Progenitor cell of endocrine pancreas (in vitro differentiated cells): ENCODE data around the gene GFRA1. TPM values are rescaled to one million over a fixed set of nuclear protein-coding genes. Genes with fewer than 3 reads are reported as not detected.

Experiments used
- DNase-seq: peaks from one replicate; pipeline ENCODE4 v3.0.0; 2021; ENCODE audit warnings: low spot score; ENCODE audit not compliant: unreplicated experiment
- H3K27ac Mint-ChIP-seq: 2 replicates; pipeline ENCODE4 v1.8.0; 2021; ENCODE audit warnings: mild to moderate bottlenecking, moderate library complexity, mixed read lengths
- H3K27me3 Mint-ChIP-seq: 2 replicates; pipeline ENCODE4 v1.8.0; 2021; ENCODE audit warnings: mixed read lengths
- H3K36me3 Mint-ChIP-seq: 2 replicates; pipeline ENCODE4 v1.8.0; 2022; ENCODE audit warnings: mixed read lengths; ENCODE audit not compliant: insufficient read depth
- H3K4me1 Mint-ChIP-seq: 2 replicates; pipeline ENCODE4 v1.8.0; 2021; ENCODE audit warnings: low read depth, mixed read lengths
- H3K4me3 Mint-ChIP-seq: 2 replicates; pipeline ENCODE4 v1.8.0; 2021; ENCODE audit warnings: low read depth, mild to moderate bottlenecking, moderate library complexity, mixed read lengths
- H3K9me3 Mint-ChIP-seq: 2 replicates; pipeline ENCODE4 v1.8.0; 2021; ENCODE audit warnings: low read depth, mixed read lengths
- CTCF ChIP-seq: fragments of 200-600 bp; sonication (generic); IDR thresholded peaks from one replicate; pipeline ENCODE4 v1.5.0; 2021; ENCODE audit warnings: antibody characterized with exemption, mild to moderate bottlenecking; ENCODE audit not compliant: unreplicated experiment
- total RNA-seq: library from RNA; stranded (reverse); gene quantifications from 2 replicates; pipeline ENCODE4 v1.2.1, GENCODE V29; 2021

GFRA1 gene
- total RNA-seq, 1 donor from 2014 or later: 8.7 TPM

- Mint-ChIP-seq H3K4me1 (peaks cover 11% of the 10 kb centered on the region), H3K9me3 (no peaks in the 10 kb centered on the region), H3K27ac (no peak overlapping the region), H3K27me3 (peaks cover 2% of the 10 kb centered on the region), H3K4me3 (no peak overlapping the region), H3K36me3 (no peaks in the 10 kb centered on the region)
- TF ChIP-seq CTCF: no peak
- DNase-seq: no peak
Measured at GRCh38 chr10:116241085-116241484, 31.9 kb downstream of the GFRA1 start.

- H3K27ac Mint-ChIP-seq: no peak overlapping the region
Measured at GRCh38 chr10:116240157-116240950, 32.7 kb downstream of the GFRA1 start.

GRCh38 chr10:116239229-116239628 is 33.8 kb downstream of the GFRA1 start:
- peaks cover 4% of the 10 kb centered on the region for H3K27me3 Mint-ChIP-seq
- H3K4me1 Mint-ChIP-seq: peaks cover 11% of the 10 kb centered on the region
- peaks cover 3% of the 10 kb centered on the region for H3K9me3 Mint-ChIP-seq
- no peak for TF ChIP-seq CTCF
- no peak overlapping the region for H3K4me3 Mint-ChIP-seq
- H3K36me3 Mint-ChIP-seq: no peaks in the 10 kb centered on the region
- no peak for DNase-seq
- H3K27ac Mint-ChIP-seq: no peak overlapping the region

More at GRCh38 chr10:116240157-116240950, 32.7 kb downstream of the GFRA1 start:
- H3K4me3 Mint-ChIP-seq: no peak overlapping the region
- no peaks in the 10 kb centered on the region for H3K36me3 Mint-ChIP-seq
- peaks cover under 1% of the 10 kb centered on the region for H3K9me3 Mint-ChIP-seq
- no peak for TF ChIP-seq CTCF
- peaks cover 11% of the 10 kb centered on the region for H3K4me1 Mint-ChIP-seq
- DNase-seq: no peak
- peaks cover 3% of the 10 kb centered on the region for H3K27me3 Mint-ChIP-seq

- H3K4me1 Mint-ChIP-seq: peaks cover 18% of the 10 kb centered on the region
- H3K36me3 Mint-ChIP-seq: no peaks in the 10 kb centered on the region
- peak overlapping the region; percentile 15 for H3K4me3 Mint-ChIP-seq
- H3K9me3 Mint-ChIP-seq: peaks cover 3% of the 10 kb centered on the region
- peaks cover 12% of the 10 kb centered on the region for H3K27me3 Mint-ChIP-seq
- peak overlapping the region; percentile 79 for H3K27ac Mint-ChIP-seq
- DNase-seq: no peak
- TF ChIP-seq CTCF: no peak
Measured at GRCh38 chr10:116237970-116238369, 35.0 kb downstream of the GFRA1 start.

GRCh38 chr10:116237260-116237659 is 35.7 kb downstream of the GFRA1 start:
- Mint-ChIP-seq H3K4me3 (no peak overlapping the region), H3K4me1 (peaks cover 23% of the 10 kb centered on the region), H3K27me3 (peaks cover 12% of the 10 kb centered on the region), H3K36me3 (no peaks in the 10 kb centered on the region), H3K27ac (peak overlapping the region; percentile 22), H3K9me3 (peaks cover 3% of the 10 kb centered on the region)
- no peak for TF ChIP-seq CTCF
- DNase-seq: no peak
